Activated naive CD4-positive, alpha-beta T cell treated with Interleukin-2 at 50 U/mL for 16 hours (primary cell): Measurements from ENCODE around the gene TMEM125.

ENCODE experiments used
- DNase-seq: peaks from one replicate; pipeline ENCODE4 v3.0.0-alpha.2; 2020

Gene TMEM125

DNA sequence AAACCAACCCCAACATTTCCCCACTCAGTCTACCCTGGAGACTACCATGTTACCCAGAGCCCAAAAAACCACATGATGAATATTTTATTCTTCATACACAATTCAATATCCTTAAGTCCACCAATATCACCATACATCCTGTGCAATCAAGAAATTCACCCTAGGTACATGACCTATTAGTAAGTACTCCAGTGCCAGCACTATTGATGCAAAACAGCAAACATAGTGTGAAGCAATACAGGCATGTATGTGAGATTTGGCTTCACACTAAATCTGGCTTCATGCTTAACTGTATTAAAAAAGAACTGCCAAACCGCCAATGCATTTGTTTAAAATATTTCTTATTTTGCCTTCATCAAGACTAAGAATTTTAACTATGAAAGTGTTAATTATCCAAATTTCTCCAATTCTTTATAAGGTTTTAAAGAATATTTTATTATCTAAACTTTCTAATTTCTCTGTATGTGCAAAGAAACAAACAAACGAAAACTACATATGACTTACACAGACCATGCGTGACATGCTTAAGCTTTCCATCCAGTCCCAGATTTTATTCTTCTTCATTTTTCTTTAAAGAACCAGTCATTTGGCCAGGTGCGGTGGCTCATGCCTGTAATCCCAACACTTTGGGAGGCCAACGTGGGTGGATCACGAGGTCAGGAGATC, 22.4 kb upstream of the TMEM125 start:
- DNase-seq = no peak

GRCh38 chr1:43250351-43250761, 19.4 kb upstream of the TMEM125 start:
- no peak for DNase-seq

- no peak for DNase-seq
These were observed 18.8 kb upstream of the TMEM125 start for GRCh38 chr1:43251024-43251423.

DNA sequence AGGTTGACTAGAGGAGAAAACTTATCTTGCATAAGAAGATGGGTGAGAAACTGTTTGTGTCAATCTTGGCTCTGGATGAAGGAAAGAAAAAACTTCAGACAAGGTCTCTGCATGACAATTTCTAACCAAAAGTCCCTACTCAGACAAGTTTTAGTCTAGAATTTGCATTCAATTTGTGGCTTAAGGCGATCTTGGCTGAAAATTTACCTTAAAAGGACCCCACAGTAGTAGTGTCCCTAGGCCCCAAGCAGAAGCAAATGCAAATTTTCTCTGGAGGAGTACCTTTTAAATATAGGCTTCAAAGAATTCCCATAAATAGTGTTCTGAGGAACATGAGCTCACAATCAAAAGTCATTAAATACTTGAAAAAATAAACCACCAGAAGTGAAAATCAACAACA, 17.6 kb upstream of the TMEM125 start:
- DNase-seq = no peak

- no peak for DNase-seq
These were observed 16.6 kb upstream of the TMEM125 start for GRCh38 chr1:43253173-43253572.

DNA sequence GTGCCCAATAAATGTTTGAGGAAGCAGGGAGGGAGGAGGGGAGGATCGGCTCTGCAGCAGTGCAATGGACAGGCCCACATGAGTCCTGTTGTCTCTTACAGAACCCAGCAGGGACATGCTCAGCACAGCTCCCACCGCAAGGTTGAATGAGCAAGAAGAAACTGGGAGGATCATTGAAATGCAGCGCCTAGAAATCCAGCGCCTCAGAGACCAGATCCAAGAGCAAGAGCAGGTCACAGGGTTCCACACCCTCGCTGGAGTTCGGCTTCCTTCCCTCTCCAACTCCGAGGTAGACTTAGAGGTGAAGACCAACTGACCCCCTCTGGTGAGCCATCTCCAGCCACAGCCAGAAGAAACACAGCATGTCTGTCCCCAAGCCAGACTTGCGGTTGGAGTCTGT, 15.9 kb upstream of the TMEM125 start:
- DNase-seq = no peak

DNA sequence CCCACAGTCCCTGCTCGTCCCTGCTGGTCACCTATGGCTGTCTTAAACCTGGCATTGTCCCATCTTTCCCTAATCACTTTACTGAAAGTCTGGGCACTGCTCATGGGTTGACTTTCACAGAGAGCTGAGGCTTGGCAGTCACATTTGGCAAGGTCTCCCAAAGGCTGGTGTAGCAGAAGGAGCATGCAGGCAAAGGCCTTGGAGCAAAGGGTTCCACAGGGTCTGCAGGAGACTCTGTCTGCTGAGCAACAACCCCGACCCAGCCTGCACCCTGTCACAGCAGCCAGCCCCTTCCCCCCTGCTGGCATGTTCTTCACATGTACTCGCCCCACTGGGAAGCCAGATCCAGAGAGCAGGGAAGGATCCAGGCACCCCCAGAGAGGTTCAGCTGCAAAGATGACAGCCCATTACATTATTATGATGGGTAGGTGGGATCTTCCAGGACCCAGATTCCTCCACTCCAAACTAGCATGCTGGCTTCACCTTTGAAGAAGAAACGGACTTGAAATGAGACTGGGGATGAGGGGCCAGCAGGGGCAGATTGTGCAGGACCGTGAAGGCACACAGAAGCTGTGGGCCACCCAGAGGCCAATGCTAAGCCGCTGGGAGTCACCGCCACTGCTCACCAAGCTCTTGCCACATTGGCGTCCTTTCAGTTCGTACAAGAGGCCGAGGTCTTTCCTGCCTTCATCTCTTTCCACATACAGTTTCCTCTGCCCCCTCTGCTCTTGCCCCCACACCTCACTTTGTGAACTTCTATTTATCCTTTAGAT, 14.2 kb upstream of the TMEM125 start:
- no peak for DNase-seq

- no peak for DNase-seq
These were observed 12.9 kb upstream of the TMEM125 start for GRCh38 chr1:43256675-43257570.

- DNase-seq = no peak
These were observed 11.4 kb upstream of the TMEM125 start for GRCh38 chr1:43258370-43258769.

- DNase-seq = no peak
These were observed 4.4 kb upstream of the TMEM125 start for GRCh38 chr1:43265431-43265830.

DNA sequence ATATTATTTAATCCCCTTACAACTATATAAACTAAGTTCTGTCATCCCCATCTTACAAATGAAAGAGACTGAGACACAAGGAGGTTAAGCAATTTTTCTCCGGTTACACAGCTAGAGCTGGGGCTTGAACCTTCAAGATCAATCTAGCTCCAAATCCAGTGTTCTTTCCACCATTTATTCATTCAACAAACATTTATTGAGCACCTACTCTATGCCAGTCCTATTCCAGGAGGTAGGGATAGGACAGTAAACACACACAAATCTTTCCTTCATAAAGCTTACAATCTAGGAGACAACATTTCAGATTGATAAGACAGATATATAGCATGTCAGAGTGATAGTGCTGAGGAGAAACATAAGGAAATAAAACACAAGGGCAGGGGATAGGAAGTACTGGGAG, 2.9 kb upstream of the TMEM125 start:
- no peak for DNase-seq

- no peak for DNase-seq
These were observed 2.4 kb upstream of the TMEM125 start for GRCh38 chr1:43267291-43267805.

DNA sequence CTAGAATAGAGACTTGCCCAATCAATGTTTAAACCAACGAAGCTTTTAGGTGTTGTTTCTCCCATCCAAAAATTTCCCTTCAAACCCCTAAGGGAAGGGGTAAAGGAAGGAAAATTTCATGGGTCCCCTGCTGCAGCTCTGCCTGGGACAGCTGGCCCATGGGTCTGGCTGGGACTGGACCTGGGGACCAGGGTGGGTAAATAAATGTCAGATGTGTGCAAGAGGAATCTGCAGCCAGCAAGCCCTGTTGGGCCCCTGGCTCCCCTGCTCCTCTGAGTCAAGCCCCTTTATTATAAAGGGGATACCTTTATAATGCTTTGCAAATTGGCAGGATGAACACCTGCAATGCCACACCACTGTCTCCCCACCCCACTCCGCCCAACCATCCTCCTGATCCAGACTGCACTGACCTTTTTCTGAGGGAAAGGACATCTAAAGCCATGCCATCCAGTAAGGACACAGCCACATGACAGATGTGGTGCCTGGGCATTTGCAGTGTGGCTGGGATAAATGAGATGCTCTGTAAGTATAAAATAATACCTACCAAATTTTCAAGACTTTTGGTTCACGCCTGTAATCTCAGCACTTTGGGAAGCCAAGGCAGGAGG, 1.9 kb upstream of the TMEM125 start:
- DNase-seq = no peak

DNA sequence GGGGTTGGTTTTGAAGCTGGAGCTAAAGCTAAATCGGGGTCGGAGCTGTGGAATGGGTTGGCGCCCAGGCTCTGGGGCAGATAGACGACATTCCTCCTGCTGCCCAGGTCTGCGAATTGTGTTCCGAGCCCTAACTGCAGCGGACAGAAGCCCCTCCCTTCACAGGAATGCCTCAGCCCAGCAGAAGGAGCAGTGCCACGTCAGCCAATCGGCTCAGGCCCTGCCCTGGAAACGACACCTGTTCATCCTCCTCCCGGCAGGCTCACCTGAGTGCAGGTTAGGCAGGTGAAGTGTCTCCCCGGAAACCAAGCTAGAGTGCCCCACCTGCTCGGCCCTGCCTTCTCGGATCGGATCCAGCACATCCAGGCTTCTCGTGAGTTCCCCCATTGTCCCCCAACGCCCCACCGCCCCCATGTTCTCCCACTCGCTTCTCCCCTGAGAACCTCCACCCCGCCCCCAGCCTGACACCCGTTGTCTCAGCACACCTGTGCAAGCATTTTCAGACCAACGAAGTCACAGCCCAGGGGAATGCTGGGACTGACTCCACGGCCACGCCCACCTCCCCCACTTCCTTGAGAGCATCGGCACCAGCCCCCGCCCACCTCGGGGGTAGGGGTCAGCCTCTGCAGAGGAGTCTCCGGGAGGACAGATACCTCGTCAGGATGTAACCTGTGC, 775 bp downstream of the TMEM125 start:
- no peak for DNase-seq

GRCh38 chr1:43271186-43272118, 1.7 kb downstream of the TMEM125 start:
- DNase-seq = no peak

DNA sequence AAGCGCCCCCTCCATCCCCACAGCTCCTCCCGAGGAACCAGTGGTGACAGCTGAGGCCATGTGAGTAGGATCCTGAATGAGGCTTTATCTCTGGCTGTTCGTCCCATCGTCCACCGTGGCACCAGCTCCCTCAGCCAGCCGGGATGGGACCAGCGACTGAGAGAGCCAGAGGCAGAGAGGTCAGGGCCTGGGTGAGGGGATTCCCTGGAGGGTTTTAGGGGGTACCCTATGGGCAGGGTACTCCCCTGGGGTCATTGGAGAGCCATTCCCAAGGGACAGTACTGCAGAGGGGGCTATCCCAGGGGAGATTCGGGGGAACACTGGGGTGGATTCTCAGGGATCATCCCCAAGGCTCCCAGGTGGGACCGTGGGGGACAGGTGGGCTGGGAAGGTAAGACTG, 2.4 kb downstream of the TMEM125 start:
- DNase-seq = no peak

DNA sequence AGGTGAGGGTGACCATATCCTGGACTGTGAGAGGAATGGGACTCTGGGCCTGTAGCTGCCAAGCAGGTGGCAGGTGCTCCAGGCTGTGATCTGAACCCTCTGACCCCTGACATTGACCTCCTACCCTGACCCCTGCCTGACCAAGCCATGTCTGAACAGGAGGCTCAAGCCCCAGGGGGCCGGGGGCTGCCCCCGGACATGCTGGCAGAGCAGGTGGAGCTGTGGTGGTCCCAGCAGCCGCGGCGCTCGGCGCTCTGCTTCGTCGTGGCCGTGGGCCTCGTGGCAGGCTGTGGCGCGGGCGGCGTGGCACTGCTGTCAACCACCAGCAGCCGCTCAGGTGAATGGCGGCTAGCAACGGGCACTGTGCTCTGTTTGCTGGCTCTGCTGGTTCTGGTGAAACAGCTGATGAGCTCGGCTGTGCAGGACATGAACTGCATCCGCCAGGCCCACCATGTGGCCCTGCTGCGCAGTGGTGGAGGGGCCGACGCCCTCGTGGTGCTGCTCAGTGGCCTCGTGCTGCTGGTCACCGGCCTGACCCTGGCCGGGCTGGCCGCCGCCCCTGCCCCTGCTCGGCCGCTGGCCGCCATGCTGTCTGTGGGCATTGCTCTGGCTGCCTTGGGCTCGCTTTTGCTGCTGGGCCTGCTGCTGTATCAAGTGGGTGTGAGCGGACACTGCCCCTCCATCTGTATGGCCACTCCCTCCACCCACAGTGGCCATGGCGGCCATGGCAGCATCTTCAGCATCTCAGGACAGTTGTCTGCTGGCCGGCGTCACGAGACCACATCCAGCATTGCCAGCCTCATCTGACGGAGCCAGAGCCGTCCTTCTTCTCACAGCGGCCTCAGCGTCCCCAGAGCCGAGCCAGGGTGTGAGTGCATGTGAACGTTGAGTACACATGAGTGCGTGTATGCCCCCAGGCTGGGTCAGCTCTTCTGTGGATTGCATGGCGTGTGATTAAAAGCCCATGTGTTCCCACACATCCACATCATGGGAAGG, 3.1 kb downstream of the TMEM125 start:
- DNase-seq = no peak

DNA sequence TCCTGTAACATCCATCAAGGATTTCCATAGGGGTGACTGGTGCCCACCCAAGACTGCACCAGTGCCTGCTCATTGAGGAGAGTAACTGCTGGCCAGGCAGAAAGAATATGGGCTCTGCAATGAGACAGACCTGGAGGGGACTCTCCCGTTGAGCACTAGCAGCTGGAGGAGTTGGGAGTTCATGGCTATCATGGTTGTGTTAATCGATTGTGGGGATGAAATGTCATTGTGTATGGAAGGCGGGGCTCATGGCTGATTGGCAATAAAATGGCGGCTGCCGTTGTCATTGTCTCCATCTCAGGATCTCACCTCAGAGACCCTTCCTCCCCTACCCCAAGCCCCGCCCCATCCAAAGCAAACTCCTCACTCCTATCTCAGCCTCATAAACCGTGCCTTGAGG, 3.9 kb downstream of the TMEM125 start:
- no peak for DNase-seq

GRCh38 chr1:43274125-43274803, 4.5 kb downstream of the TMEM125 start:
- peak; percentile 17 for DNase-seq
